Measurements from ENCODE around the gene GGA2.

Gene GGA2

GRCh38 chr16:23414731-23415130, 95.6 kb downstream of the GGA2 start:
- TF ChIP-seq MAX (IDR thresholded peaks at IDR 0.05) (no peak), EP300 (IDR thresholded peaks at IDR 0.05; ENCODE audit: borderline replicate concordance) (no peak), TEAD4 (IDR thresholded peaks at IDR 0.05) (no peak), RAD21 (IDR thresholded peaks at IDR 0.05; ENCODE audit: low read depth) (no peak), CREB1 (IDR thresholded peaks at IDR 0.05; ENCODE audit: low read depth) (no peak), REST (IDR thresholded peaks at IDR 0.05; ENCODE audit: low read depth) (no peak), TAF1 (IDR thresholded peaks at IDR 0.05; ENCODE audit: low read depth) (no peak), NFIC (IDR thresholded peaks at IDR 0.05) (no peak), USF1 (IDR thresholded peaks at IDR 0.05) (no peak), CEBPB (IDR thresholded peaks at IDR 0.05) (no peak), FOXM1 (IDR thresholded peaks at IDR 0.05; ENCODE audit: borderline replicate concordance, low read depth) (no peak), TCF12 (IDR thresholded peaks at IDR 0.05; ENCODE audit: low read depth) (no peak), EGR1 (IDR thresholded peaks at IDR 0.05) (no peak), ZBTB7A (IDR thresholded peaks at IDR 0.05; ENCODE audit: low read depth) (no peak), YY1 (IDR thresholded peaks at IDR 0.05; ENCODE audit: low read depth) (no peak)
